GM19328 (cell line): Measurements from ENCODE around the gene WDR88.
"Not testable (repeated sequence)": the region's sequence is repeated elsewhere in the genome, so short reads cannot be mapped to it uniquely, and the experiment has no call there.

Experiments
- ATAC-seq: cut with Tn5 transposase; IDR thresholded peaks from one replicate; pipeline ENCODE4 v1.9.1; 2021; ENCODE audit warnings: mild to moderate bottlenecking, moderate library complexity; ENCODE audit not compliant: unreplicated experiment

The WDR88 gene

GRCh38 chr19:33168528-33168927 lies 36.6 kb downstream of the WDR88 start:
- ATAC-seq = no peak

- ATAC-seq = no peak
These were observed 39.4 kb downstream of the WDR88 start for GRCh38 chr19:33171222-33171795.

DNA sequence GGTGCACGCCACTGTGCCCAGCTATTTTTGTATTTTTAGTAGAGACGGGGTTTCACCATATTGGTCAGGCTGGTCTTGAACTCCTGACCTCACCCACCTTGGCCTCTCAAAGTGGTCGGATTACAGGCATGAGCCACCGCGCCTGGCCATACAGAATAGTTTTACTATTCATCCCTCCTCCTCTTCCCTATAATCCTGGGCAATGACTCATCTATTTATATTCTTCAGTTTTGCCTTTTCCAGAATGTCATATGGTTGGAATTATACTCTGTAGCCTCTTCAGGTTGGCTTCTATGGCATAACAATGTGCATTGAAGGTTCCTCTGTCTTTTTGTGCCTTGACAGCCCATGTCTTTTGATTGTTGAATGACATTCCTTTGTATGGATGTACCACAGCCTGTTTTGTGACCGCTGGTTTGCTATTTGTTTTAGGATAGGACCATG lies 40.0 kb downstream of the WDR88 start:
- ATAC-seq = no peak

DNA sequence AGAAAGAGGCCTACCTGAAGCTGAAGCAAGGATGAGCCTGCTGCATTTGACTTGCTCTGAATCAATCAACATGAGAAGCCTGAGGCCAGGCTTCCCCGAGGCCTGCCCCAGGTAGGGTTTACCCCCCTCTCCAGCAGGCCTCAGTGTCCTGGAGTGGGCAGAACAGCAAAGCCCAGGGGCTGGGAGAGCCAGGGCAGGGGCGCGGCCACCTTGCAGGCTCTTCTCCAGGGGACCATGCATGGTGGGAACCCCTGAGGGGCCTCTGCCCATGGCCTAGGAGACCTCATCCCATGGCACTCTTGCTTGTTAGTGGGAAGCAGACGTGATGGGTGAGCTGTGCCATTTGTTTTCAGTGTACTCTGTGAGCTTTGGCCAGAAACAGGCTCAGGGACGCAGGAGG lies 42.3 kb downstream of the WDR88 start:
- ATAC-seq = no peak

- no peak for ATAC-seq
These were observed 43.4 kb downstream of the WDR88 start for GRCh38 chr19:33175156-33175782.

- ATAC-seq = no peak
These were observed 44.2 kb downstream of the WDR88 start for GRCh38 chr19:33175886-33176669.

- ATAC-seq = peak; percentile 89
These were observed 44.9 kb downstream of the WDR88 start for GRCh38 chr19:33176670-33177416.

GRCh38 chr19:33177417-33177979 lies 45.6 kb downstream of the WDR88 start:
- ATAC-seq = peak; percentile 8

DNA sequence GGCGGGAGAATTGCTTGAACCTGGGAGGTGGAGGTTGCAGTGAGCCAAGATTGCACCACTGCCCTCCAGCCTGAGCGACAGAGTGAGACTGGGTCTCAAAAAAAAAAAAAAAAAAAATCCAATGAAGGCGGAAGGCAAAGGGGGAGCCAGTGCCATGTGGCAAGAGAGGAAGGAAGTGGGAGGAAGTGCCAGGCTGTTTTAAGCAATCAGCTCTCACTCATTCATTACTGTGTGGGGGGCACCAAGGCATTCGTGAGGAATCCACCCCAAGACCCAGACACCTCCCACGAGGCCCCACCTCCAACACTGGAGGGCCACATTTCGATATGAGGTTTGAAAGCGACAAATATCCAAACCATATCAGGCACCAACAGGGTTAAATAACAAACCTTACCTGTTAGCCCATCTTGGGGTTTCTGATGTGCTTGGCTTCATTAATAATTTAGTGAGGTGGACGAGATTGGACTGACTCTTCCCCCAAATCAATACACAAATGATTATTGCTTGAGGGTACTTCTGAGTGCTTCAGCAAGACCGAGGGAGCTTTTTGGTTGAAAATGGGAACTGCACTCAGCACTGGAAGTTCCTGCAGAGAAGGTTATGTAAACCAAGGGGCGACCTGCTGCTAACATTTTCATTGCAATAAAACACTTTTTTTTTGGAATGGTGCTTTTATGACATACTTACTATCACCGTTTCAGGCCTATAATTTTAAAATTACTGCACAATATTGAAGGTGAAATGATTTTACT lies 54.7 kb downstream of the WDR88 start:
- ATAC-seq = no peak

- no peak for ATAC-seq
These were observed 55.2 kb downstream of the WDR88 start for GRCh38 chr19:33187183-33187540.

GRCh38 chr19:33189453-33189852 lies 57.5 kb downstream of the WDR88 start:
- no peak for ATAC-seq

DNA sequence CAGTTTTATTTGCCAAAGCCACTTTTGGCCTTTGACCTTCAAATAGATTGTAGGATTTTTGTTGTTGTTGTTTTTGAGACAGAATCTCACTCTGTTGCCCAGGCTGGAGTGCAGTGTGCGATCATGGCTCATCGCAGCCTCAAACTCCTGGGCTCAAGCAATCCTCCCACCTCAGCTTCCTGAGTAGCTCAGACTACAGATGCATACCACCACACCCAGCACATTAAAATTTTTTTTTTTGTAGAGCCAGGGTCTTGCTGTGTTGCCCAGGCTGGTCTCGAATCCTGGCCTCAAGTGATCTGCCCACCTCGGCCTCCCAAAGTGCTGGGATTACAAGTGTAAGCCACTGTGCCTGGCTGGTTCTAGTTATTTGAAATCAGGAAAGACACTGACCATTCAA lies 59.2 kb downstream of the WDR88 start:
- ATAC-seq = not testable (repeated sequence)

GRCh38 chr19:33191501-33191900 lies 59.6 kb downstream of the WDR88 start:
- no peak for ATAC-seq

DNA sequence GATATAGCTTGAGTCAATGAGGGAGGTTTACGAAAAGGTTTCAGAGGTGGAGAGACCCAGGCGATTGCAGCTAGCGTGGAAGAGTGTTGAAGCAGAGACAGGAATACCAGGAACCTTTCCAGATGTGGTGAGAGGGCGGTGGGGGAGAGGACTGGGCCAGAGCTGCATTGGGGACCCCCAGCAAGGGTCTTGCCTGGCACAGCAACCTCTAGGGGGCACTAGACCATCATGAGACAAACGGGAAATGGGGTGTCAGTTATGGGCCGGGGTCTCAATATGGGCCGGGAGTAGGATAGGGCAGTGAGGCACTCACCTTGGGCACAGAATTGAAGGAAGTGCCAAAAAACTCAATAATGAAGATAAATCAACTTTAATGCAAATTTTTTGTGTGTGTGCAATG lies 60.1 kb downstream of the WDR88 start:
- no peak for ATAC-seq

DNA sequence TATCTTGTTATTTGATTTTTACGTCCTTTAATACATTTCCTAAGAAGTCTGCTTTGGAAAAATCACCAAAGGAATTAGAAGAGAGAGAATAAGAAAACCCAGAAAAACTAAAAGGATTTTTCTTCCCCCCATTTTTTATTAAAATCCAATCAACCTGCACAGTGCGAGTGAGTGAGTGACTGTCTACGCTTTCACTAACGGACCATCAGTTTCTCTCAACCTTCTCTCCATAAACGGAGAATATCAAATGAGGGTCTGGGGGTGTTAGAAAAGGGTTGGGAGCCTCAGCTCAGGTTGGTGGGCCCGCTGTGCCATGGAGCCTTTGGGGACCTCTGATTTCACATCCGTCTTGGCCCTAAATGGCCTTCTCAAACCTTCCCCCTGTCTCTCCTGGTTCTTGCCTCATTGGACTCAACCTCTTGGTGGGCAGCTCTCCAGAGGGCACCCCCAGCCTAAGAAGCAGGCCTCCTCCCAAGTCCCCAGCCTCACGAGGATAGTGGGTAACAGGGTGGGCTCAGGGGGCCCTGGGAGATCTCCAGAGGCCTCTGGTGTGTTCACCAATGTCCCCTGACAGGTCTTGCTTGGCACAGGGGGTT lies 61.5 kb downstream of the WDR88 start:
- no peak for ATAC-seq

DNA sequence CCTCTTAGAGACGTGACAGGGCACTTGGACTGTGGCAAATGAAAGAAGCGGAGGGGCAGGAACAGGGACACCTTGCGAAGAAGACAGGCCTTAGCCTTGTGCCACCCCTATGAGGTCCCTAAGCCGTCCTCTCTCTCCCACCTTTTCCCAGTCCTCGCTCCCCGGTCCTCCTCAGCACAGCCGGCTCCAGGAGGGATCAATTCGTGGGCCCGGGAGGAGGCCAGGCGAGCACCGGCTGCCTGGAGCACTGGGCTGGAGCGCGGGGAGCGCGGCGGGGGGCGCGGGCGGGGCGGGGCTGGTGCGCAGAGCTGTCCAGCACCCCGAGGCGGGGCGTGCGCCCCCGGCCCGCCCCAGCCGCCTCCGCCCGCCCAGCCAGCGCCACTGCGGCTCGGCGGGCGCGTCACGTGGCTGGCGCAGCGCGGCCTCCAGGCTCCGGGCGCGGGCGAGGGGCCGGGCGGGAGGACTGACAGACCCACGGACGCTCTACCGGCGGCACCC lies 62.0 kb downstream of the WDR88 start, which contains the start of gene LRP3:
Gene LRP3 (plus strand): TSS at position 466 of the 498 bp plus-strand sequence. CDS start 456 bp downstream, outside the sequence.
- ATAC-seq = no peak

DNA sequence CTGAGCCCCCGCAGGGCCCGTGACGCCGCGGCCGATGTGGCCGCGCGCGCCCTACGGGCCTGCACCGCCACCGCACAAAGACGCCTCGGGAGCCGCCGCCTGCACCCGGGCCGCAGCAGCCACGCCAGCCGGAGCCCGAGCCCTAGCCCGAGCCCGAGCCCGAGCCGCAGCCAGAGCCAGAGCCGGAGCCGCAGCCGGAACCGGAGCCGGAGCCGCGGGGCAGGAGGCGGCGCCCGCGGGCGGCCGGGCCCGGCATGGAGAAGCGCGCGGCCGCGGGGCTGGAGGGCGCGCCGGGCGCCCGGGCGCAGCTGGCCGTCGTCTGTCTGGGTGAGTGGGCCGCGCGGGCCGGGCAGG lies 62.6 kb downstream of the WDR88 start:
- no peak for ATAC-seq

GRCh38 chr19:33194886-33195644 lies 63.2 kb downstream of the WDR88 start:
- ATAC-seq = no peak
